Thoracic aorta endothelial cell (primary cell): ENCODE results near the gene LGSN. TPM values are rescaled to one million over a fixed set of nuclear protein-coding genes. Genes with fewer than 3 reads are reported as not detected.

Experiments used
- small RNA-seq: library from RNA; depleted of rRNA; stranded (forward); fragments of <200 nt; gene quantifications from one replicate; pipeline ENCODE3, GENCODE V24; 2012
- total RNA-seq: library from RNA; depleted of rRNA; stranded (reverse); fragments of >200 nt; gene quantifications from 2 replicates; pipeline ENCODE4 v1.2.3, GENCODE V29; 2012

LGSN gene
- under 0.01 TPM in 1 of 2 replicates, not detected in the other for total RNA-seq

GRCh38 chr6:63319939-63320338, at the start of gene LGSN:
LGSN (minus strand) TSS chr6:63319983; CDS start chr6:63319943, 40 bp downstream.

Small RNA genes within 50 kb of the gene (small RNA-seq; reads per million reads assigned to genes)
- gene SPTLC1P3, result not detected

Other genes starting within 250 kb of the LGSN start
- 1.4 and 2.3 TPM in 2 replicates for gene FKBP1C, start 108.5 kb downstream of the LGSN start, total RNA-seq